T-helper 22 cell (primary cell): ENCODE results near the gene MORC4.

ENCODE experiments used
- DNase-seq: peaks from one replicate; pipeline ENCODE4 v3.0.0-alpha.2; 2020; ENCODE audit warnings: low read depth

MORC4 gene

DNA sequence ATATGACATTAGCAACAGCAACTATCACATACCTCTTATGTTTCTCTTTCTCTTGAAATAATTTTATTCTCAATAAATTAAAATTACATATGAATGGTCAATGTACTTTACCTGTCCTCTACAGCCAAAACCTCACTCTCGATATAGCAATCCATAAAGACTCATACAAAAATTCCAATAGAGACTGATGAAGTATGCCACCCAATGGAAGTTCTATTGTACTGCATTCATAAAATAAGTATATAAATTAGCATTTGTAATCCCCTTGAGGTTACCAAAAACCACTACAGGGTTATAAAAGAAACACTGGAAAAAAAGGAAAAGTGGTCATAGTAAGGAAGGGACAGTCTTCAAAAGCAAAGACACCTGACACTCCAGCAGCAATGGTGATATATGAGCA is 47.0 kb downstream of the MORC4 start:
- DNase-seq: no peak

DNA sequence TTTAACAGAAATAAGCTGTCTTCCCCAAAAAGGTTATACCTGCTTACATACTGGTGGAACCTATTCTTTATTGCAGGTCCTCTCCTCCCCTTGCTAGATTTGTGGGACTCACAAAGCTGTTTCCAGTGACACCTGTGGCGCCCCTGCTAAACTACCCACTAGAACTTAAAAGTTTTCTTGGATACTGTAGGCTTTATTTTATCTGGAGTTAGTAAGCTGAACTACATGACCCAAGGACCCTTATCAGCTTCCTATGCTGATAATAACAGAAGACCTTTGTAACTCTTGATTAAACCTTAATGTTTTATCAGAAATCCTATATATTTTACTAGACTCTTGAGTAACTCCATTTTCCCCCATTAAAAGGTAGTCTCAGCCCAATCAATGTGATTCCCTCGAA is 47.5 kb downstream of the MORC4 start:
- no peak for DNase-seq

DNA sequence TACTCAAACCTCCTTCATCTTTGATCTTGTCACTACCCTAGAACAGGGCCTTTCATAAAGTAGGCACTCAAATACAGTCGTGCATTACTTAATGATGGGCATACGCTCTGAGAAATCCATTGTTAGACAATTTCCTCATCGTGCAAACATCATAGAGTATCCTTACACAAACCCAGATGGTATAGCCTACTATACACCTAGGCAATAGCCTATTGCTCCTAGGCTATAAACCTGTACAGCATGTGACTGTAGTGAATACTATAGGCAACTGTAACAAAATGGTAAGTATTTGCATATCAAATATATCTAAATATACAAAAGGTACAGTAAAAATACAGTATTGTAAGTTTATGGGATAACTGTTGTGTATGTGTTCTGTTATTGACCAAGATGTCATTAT is 47.9 kb downstream of the MORC4 start:
- no peak for DNase-seq

DNA sequence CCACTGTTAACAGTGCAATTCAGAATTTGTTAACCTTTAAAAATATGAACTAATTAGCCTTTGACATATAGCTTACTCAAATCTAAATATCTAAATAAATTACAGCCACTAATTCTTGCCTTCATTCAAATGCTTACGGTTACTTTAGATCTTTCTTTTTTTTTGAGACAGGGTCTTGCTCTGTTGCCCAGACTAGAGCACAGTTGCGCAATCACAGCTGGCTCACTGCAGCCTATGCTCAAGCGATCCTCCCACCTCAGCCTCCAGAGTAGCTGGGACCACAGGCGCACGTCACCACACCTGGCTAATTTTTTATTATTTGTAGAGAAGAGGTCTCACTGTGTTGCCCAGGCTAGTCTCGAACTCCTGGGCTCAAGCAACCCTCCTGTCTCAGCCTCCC is 48.8 kb downstream of the MORC4 start:
- DNase-seq: no peak

DNA sequence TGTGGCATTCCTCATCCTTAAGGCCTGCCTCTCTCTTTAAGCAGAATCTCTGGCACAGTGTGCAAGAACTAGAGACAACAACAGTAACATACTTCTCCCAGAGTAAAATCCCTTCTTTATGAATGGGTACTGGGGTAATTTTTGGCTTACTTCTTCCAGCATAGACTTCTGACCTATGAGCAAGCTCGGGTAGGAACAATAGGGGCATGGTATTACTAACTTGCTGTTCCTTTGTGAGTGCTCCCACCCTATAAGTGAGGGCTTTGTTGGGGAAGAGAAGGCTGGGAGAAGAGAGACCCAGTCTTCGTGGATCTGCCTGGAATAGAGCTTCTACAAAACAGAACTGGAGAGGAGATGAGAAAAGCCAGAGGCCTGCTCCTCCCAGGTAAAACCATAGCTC is 49.6 kb downstream of the MORC4 start:
- DNase-seq: no peak

DNA sequence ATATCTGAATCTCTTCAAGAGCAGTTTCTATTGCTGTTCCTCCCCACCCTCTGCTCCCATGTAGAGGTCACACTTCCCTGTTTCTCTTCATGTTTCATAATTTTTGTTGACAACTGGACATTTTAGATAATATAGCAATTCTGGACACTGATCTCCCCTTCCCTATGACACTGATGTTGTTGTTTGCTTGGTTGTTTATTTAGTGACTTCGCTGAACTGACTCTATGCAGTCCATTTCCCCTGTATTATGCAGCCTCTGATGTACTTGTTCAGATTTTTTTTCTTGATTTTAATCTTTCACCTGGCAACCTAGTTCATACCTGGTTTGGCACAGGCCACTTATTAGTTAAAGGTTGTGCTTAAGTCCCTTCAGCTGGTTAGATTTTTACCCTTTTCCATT is 50.6 kb downstream of the MORC4 start:
- DNase-seq: no peak

DNA sequence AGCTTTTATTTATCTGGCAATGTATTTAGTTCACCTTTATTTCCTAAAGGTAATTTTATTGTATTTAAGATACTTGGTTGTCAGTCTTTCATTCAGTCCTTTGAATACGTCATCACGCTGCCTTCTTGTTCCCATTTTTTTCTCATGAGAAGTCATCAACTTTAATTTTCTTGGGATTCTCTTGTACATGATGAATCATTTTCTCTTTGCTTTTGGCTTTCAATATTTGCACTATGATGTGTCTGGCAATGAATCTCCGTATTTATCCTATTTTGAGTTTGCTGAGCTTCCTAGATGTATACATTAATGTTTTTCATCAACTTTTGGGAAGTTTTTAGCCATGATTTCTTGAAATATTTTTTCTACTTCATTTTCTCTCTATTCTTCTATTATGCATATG is 51.4 kb downstream of the MORC4 start:
- no peak for DNase-seq

DNA sequence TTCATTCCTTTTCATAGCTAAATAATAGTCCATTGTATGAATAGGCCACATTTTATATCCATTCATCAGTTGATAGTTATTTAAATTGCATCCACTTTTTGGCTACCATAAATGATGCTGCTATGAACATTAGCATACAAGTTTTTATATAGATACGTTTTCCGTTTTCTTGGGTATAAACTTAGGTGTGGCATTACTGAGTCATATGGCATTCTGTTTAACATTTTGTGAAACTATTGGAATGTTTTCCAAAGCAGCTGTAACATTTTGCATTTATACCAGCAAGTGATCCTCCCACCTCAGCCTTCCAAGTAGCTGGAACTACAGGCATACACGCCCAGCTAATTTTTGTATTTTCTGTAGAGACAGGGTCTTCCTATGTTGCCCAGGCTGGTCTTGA is 53.5 kb downstream of the MORC4 start:
- DNase-seq: no peak

DNA sequence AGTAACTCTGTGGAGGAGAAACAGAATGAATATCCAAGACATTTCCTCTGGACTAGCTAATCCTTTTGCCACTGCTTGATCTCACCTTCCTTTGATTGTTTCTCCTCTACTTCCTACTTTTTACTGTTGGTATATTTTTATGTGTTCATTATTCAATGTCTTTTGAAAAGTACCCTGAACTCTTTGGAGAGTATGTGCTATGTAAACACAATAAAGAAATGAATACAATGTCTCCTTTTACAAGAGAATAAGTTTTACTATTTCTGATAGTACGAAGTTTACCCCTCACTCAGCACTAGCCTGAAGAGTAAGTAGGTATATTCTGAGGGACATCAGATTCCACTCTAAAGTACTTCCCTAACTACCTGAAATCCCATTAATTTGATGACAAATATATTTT is 59.9 kb downstream of the MORC4 start:
- no peak for DNase-seq

DNA sequence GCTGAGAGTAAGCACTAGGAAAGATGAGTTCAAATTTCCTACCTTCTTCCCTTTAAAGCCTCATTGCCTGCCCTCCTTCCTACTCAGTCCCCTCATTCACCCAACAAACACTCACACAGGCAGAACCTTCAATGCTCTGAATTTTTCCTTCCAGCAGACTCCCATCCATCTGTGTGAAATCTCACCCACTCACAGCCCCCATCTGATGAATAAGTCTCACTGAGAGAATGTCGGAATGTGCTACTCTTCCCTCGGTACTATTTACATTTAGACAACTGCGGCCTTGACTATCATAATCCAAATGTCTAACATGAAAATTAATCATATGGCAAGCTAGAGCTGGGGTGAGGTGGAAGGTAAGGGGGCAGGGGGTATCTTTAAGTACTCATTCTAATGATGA is 60.4 kb downstream of the MORC4 start:
- DNase-seq: no peak

DNA sequence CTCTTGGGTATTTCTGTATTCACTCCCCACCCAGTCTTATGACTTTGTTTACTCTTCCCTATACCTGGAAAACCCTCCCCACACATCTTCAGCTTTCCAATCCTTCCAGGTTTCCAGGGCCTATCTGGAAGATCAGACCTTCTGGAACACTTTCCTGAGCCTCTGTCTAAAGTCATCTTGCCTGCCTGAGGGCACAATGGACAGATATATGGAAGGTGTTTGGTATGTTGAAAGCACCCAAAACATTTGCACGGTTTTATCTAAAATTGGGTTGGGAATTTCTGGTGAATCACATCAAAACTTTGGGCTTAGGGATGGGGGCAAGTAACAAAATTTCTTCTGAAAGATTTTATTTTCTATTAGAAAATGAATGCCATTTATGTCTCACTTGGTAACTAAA is 63.8 kb downstream of the MORC4 start:
- no peak for DNase-seq

DNA sequence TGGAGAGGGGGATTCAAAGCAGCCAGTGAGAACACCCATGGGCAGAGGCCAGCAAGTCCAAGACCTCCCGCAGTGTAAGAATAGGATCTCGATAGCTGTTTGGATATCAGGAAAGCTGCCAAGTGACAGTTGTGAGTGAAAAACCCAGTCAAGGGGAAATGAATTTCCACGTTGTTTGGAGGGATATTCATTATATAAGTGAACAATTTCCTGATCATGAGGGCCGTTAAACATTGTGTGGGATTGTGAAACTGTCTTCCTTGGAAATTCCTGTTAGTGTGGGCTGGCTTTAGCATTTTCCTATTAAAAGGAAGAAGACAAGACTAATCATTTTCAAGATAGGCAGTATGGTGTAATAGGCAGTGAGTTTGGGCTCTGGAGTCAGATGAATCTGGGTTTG is 64.8 kb downstream of the MORC4 start:
- DNase-seq: no peak

DNA sequence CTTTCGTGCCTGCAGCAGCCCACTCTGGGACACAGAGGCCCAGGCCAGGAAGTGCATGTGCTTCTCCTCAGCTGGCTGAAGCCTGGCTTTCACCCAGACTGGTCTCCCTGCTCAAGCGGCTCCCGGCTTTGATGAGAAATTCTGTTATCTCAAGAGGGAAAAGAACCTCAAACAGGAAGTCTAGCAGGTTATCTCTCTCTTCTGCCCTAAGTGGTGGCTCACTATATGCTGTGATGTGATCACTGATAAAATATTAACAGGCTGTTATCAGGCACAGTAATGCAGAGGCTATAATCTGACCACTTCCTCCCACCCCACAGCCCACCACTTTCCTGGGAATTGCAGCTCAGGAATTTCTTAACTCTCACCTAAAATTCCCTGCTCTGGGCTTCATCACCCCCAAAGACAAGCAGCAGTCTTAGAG is 66.5 kb downstream of the MORC4 start:
- no peak for DNase-seq

DNA sequence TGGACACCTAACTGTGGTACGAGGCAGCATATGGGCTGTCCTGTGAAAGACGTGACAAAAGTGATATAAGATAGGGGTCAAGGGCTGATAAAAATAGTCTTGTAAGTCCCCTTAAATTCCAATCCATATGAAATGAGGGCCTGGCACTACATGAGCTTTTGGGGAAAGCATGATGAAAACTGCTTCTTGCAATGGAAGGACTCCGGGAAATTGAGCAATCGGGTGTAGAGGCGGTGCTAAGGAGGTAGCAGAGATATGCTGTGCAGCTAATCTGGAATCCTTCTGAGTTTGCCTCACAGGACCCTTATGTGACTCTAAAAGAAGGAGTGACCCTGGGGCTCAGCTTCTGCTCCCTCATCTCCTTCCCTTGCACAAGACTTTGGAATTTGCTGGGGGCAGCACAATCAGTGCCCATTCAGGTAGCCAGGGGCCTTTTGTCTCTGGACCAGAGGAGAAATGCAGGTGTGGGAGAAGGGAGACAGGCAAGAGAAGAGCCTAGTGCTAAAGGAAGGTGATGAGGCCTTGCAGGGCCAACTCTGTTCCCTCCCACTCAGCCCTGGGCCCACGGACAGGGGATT is 67.0 kb downstream of the MORC4 start:
- DNase-seq: no peak

DNA sequence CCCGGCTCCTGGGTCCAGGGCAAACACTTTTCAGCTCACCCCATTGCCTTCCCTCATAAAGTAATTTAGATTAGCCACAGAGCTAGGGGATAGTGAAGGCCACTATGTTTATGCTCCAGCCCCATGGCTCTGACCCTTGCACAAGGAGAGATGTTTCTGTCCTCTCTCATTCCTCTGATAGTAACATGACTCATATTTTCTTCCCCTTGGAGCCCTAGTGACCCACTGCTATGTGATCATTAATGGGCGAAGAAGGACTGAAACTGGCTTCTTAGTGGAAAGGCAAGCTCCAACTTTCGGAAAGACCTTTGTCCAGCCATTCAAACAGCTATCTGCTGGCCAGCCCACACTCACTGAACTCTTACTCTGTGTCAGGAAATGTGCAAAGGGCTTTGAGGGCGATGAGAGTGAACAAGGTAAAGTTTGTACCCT is 67.5 kb downstream of the MORC4 start:
- no peak for DNase-seq

DNA sequence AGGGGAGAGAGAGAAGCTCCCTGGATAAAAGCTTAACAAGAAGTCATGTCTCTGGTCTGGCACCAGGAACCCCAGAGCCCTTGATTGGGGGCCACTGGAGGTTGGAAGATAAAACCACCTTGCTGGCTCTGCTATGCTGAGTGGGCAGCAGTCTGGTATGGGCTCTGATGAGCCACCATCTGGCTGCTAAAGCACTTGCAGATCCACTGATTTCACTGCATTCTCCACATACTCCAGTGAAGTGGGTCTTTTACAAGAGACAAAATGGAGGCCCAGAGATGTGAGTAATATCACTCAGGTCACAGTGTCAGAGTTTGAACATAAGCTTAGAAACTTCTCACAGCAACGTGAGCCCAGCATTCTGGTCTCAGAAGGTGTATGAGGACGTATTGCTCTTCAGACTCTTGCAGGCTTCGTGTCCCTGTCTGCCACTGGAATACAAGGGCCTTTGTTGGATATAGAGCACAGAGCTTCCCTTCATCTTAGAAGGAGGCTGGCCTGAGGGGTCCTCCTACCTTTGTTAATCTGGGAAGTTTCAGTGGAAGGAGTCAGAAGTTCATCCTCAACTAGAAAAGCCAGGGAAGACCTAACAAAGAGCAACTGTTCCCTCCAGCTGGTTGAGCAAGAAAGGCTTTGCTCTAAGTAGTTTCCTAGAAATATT is 68.1 kb downstream of the MORC4 start:
- no peak for DNase-seq

DNA sequence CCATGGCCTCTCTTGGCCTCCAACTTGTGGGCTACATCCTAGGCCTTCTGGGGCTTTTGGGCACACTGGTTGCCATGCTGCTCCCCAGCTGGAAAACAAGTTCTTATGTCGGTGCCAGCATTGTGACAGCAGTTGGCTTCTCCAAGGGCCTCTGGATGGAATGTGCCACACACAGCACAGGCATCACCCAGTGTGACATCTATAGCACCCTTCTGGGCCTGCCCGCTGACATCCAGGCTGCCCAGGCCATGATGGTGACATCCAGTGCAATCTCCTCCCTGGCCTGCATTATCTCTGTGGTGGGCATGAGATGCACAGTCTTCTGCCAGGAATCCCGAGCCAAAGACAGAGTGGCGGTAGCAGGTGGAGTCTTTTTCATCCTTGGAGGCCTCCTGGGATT is 71.8 kb downstream of the MORC4 start:
- no peak for DNase-seq

DNA sequence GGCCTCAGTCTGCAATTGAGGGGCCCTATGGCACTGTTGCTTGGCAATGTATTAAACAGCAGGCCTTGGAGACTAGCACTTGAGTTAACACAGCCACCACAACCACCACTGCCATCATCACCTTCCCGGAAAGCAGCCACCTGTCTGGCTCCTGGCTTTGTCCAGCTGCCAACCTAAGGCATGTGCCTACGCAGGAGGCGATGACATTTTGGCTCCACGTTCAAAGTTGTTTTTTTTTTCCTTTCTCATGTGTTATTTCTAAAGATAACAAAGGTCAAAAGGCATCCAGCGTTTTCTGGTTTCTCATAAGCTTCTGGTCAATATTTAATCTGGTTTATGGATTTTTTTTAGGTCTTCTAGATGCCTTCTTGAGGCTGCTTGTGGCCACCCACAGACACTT is 72.3 kb downstream of the MORC4 start:
- DNase-seq: no peak

DNA sequence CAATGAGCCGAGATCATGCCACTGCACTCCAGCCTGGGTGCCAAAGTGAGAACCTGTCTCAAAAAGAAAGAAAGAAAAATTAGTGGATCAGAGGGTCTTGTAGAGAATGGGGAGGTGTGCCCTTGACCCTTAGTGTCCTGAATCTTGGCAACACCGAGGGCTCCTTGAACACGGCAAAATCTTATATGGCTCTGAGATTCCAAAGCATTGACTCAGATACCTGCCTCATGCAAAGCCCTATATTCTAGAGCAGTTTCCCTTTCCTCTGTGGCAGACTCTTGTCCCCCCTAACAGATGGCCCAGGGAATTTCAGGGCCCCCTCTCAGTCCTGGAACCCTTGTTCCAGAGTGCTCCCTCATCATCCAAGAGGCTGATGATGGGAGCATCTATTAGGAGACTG is 73.0 kb downstream of the MORC4 start:
- DNase-seq: no peak

DNA sequence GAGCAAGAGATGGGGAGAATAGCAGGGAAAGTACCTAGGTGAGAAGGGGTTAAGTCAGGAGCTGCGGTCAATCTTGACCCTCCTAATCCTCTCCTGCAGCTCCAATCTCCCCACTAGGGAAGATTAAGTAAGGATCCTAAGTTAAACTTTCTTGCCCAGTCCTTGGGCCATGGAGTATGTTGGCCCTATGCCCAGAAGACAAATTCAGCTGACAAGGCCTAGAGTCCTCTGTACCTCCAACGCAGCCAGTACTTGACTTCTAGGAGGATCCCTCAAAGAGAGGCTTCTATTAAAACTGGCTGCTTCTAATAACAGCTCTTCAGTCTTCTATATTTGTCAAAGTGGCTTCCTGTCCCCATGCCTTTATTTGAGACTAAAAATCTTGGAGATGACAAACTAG is 78.4 kb downstream of the MORC4 start:
- no peak for DNase-seq

DNA sequence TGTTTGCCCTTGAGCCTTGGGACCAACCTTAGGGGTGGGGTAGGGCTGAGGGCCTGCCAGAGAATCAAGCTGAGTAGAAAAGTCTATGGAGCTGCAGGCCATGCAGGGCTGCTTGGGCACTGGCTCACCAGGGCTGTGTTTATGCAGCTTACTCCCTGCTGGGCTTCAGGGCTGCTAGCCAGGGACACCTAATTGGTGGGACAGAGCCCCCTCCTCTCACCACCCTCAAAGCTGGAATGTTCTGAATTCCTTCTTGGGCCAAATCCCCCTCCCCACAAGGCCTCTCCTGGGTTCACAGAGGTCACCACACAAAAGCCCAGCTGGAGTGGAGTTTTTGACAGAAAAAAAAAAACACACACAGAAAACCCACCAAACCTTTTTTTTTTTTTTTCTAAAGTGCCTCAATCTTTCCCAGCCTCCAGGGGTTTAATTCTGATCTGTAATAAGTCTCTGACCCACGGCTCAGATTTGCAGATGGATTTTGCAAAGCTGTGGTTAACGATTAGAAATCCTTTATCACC is 80.0 kb downstream of the MORC4 start, which contains the start of gene CLDN2:
CLDN2 (plus strand) TSS at position 471 of the 521 bp plus-strand sequence. CDS start 7,827 bp downstream, outside the sequence.
- DNase-seq: no peak

DNA sequence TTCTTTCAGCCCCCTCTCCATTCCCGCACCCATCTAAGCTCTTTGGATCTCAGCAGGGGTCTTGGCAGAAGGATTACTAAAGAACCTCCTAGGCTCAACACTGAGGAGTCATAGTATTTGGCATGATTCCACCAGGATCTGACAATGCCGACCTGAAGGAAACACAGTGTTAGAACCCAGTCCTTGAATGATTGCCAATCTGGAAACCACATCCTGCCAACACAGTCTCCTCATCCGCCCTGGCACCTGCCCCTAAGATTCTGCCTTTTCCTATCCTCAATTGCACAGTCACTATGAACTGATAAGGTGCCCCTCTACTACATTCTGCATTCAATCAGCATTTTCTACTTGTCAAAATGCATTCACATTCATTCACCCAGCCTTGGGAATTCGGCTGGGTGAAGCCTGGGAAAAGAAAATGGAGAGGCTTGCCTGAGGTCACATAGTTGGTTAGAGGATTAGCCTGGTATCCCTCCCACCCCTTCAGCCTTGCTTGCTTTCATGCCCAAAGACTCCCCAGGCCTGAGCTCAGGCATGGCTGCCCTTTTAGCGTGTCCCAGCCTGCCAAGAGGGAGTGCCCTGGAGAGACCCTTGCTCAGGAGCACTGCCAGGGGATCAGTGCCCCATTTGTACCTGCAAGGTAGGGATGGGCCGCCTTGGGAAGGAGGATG is 82.0 kb downstream of the MORC4 start:
- DNase-seq: peak; percentile 7

DNA sequence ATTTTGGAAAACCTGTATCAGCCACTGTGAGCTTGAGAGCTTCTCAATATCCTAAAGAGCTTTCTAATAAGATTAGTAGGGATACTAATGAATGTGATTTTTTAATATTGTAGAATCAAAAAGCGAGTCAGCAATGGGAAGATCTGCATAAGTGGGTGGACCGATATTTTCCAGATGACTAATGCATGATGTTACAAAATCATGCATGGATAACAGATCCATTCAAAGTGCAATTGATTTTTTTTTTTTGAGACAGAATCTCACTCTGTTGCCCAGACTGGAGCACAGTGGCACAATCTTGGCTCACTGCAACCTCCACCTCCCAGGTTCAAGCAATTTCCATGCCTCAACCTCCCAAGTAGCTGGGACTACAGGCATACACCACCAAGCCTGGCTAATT is 87.1 kb downstream of the MORC4 start:
- DNase-seq: no peak
